Skeletal muscle tissue (tissue), 4 donors: ENCODE results near the gene WIPF1. TPM values are rescaled to one million over a fixed set of nuclear protein-coding genes. Genes with fewer than 3 reads are reported as not detected.

ENCODE experiments used
- H3K27ac ChIP-seq: one replicate; pipeline ENCODE4 v1.7.0; 2013; ENCODE audit warnings: mild to moderate bottlenecking, low read depth, low read length, inconsistent platforms
- H3K27me3 ChIP-seq, 3 donors: one replicate each; pipeline ENCODE4 v1.7.0; 2013; ENCODE audit warnings: low read length in 3 of 3; ENCODE audit not compliant: control insufficient read depth in 3 of 3, insufficient read depth in 3 of 3
- H3K36me3 ChIP-seq, 3 donors: one replicate each; pipeline ENCODE4 v1.7.0; 2013; ENCODE audit warnings: low read length in 3 of 3; ENCODE audit not compliant: control insufficient read depth in 3 of 3, insufficient read depth in 3 of 3
- H3K4me1 ChIP-seq, 3 donors: one replicate each; pipeline ENCODE4 v1.7.0; 2013; ENCODE audit warnings: low read length in 3 of 3, mild to moderate bottlenecking in 3 of 3; ENCODE audit not compliant: control insufficient read depth in 3 of 3, insufficient read depth in 3 of 3
- H3K4me3 ChIP-seq, 3 donors: one replicate each; pipeline ENCODE4 v1.7.0; 2013; ENCODE audit warnings: low read length in 3 of 3
- H3K9ac ChIP-seq, 3 donors: one replicate each; pipeline ENCODE4 v1.7.0; 2013; ENCODE audit warnings: low read length in 3 of 3, mild to moderate bottlenecking in 3 of 3, moderate library complexity in 2 of 3, low read depth in 1 of 3
- H3K9me3 ChIP-seq, 3 donors: one replicate each; pipeline ENCODE4 v1.7.0; 2013; ENCODE audit warnings: low read length in 3 of 3; ENCODE audit not compliant: control insufficient read depth in 3 of 3
- total RNA-seq: library from RNA; depleted of rRNA; stranded (reverse); fragments of >200 nt; gene quantifications from one replicate; pipeline ENCODE4 v1.2.3, GENCODE V29; 2014
- donor health status: Osteomylitis.

WIPF1 gene
- total RNA-seq, 1 donor from 2014 or later = 16.2 TPM

GRCh38 chr2:174580951-174581350, 16.7 kb downstream of the WIPF1 start:
- no peak overlapping the region for H3K4me3 ChIP-seq
- no peak overlapping the region for H3K9ac ChIP-seq
- no peaks in the 10 kb centered on the region for H3K27me3 ChIP-seq
- H3K9me3 ChIP-seq = no peaks in the 10 kb centered on the region
- peaks cover 0 to 16% (median 0%) of the 10 kb centered on the region in 3 donors for H3K36me3 ChIP-seq
- H3K4me1 ChIP-seq = peaks cover 0 to 4% (median 0%) of the 10 kb centered on the region in 3 donors
- no peak overlapping the region for H3K27ac ChIP-seq

DNA sequence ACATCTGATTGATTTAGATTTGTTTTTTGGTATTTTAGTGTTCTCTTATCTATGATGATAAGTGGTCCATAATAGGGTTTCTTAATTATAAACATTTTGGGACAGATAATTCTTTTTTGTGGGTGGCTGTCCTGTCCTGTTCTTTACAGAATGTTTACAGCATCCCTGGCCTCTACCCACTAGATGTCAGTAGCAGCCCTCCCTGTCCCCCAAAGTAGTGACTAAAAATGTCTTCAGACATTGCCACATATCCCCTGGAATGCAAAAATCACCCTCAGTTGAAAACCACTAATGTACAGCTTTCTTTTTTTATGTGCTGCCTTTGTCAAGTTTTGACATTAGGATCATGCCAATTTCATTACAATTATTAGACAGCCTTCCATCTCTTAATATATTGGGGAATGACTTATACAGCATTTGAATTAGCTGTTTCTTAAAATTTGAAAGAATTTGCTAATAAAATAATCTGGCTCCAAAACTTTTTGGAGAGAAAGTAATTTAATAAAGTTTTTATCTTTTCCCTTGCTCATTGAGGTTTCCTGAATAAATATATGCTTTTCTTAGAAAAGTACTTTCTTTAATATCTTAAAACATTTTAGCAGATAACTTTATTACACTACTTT, 19.5 kb downstream of the WIPF1 start:
- no peaks in the 10 kb centered on the region for H3K9me3 ChIP-seq
- H3K36me3 ChIP-seq = peaks cover 0 to 12% (median 2%) of the 10 kb centered on the region in 3 donors
- no peak overlapping the region for H3K27ac ChIP-seq
- no peak overlapping the region for H3K9ac ChIP-seq
- no peak overlapping the region for H3K4me3 ChIP-seq
- H3K4me1 ChIP-seq = peaks cover 0 to 4% (median 2%) of the 10 kb centered on the region in 3 donors
- H3K27me3 ChIP-seq = no peaks in the 10 kb centered on the region

GRCh38 chr2:174575124-174575776, 22.4 kb downstream of the WIPF1 start:
- H3K27me3 ChIP-seq = no peaks in the 10 kb centered on the region
- H3K9me3 ChIP-seq = no peaks in the 10 kb centered on the region
- H3K4me1 ChIP-seq = peaks cover 0 to 2% (median 0%) of the 10 kb centered on the region in 3 donors
- no peak overlapping the region for H3K9ac ChIP-seq
- H3K27ac ChIP-seq = no peak overlapping the region
- peaks cover 6 to 12% (median 7%) of the 10 kb centered on the region in 3 donors for H3K36me3 ChIP-seq
- H3K4me3 ChIP-seq = no peak overlapping the region

GRCh38 chr2:174574657-174575056, 22.9 kb downstream of the WIPF1 start:
- Histone ChIP-seq H3K9ac (no peak overlapping the region), H3K27me3 (no peaks in the 10 kb centered on the region), H3K36me3 (peaks cover 6 to 13% (median 7%) of the 10 kb centered on the region in 3 donors), H3K4me3 (no peak overlapping the region), H3K9me3 (no peaks in the 10 kb centered on the region), H3K27ac (no peak overlapping the region), H3K4me1 (peaks cover 0 to 2% (median 0%) of the 10 kb centered on the region in 3 donors)

- peaks cover 0 to 2% (median 0%) of the 10 kb centered on the region in 3 donors for H3K4me1 ChIP-seq
- H3K27ac ChIP-seq = no peak overlapping the region
- no peak overlapping the region for H3K9ac ChIP-seq
- no peak overlapping the region for H3K4me3 ChIP-seq
- H3K27me3 ChIP-seq = no peaks in the 10 kb centered on the region
- H3K36me3 ChIP-seq = peaks cover 6 to 14% (median 7%) of the 10 kb centered on the region in 3 donors
- H3K9me3 ChIP-seq = no peaks in the 10 kb centered on the region
Observed at GRCh38 chr2:174573621-174574081, 24.0 kb downstream of the WIPF1 start.

DNA sequence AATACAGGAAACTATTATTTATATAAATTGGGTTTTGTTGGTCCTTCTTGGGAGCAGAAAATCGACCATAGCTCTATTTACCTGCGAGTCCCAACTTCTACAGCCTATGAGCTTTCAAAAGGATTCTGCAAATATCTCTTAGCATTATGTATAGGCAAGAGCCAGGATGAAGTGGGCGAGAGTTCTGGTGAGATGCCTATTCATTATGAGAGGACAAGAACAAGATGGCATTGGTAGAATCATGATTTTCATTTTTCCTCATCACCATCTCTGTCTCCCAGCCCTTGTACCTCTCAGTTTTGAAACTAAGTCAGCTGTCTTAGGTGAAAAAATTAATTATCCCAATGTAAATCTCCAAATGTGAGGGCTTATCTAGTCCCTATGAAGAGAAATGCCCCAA, 25.0 kb downstream of the WIPF1 start:
- Histone ChIP-seq H3K27me3 (no peaks in the 10 kb centered on the region), H3K4me1 (peaks cover 0 to 2% (median 0%) of the 10 kb centered on the region in 3 donors), H3K36me3 (peaks cover 7 to 16% (median 12%) of the 10 kb centered on the region in 3 donors), H3K27ac (no peak overlapping the region), H3K9ac (no peak overlapping the region), H3K4me3 (no peak overlapping the region), H3K9me3 (no peaks in the 10 kb centered on the region)

DNA sequence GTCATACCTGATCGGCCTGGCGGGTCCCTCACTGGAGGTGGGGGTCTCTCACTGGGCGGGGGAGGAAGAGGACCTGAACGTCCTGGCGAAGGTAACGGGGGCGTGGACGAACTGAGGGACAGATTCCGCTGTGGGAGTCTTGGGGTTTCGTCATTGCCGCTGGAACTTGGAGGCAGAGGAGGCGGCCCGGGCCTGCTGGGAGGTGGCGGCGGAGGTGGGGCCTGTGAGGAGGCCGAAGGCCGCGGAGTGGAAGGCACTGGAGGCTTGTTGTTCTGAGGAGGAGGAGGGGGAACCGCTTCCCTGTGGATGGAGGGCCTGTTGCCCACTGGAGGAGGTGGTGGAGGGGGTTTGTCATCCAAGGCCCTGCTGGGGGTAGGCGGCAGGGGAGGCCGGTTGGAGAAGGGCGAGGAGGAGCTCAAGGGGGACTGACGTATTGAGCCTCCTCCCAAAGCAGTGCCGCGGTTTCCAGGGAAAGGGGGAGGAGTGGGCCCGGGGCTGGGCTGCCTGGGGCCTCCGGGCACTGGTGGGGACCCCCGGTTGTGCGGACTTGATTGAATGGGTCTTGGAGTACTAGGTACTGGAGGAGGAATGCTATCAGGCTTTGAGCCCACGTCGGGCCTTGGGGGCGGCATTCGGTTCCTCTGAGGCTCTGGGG, 25.8 kb downstream of the WIPF1 start:
- Histone ChIP-seq H3K9ac (no peak overlapping the region), H3K4me1 (peaks cover 0 to 2% (median 0%) of the 10 kb centered on the region in 3 donors), H3K27me3 (no peaks in the 10 kb centered on the region), H3K4me3 (no peak overlapping the region), H3K27ac (no peak overlapping the region), H3K9me3 (no peaks in the 10 kb centered on the region), H3K36me3 (peaks cover 9 to 22% (median 13%) of the 10 kb centered on the region in 3 donors)

GRCh38 chr2:174570318-174570958, 27.2 kb downstream of the WIPF1 start:
- Histone ChIP-seq H3K9ac (no peak overlapping the region), H3K9me3 (no peaks in the 10 kb centered on the region), H3K27ac (no peak overlapping the region), H3K4me3 (no peak overlapping the region), H3K4me1 (peaks cover 0 to 2% (median 0%) of the 10 kb centered on the region in 3 donors), H3K36me3 (peaks cover 9 to 28% (median 13%) of the 10 kb centered on the region in 3 donors), H3K27me3 (no peaks in the 10 kb centered on the region)

GRCh38 chr2:174569678-174570077, 27.9 kb downstream of the WIPF1 start:
- Histone ChIP-seq H3K4me1 (peaks cover 0 to 2% (median 0%) of the 10 kb centered on the region in 3 donors), H3K9ac (no peak overlapping the region), H3K36me3 (peaks cover 9 to 25% (median 13%) of the 10 kb centered on the region in 3 donors), H3K4me3 (no peak overlapping the region), H3K27ac (no peak overlapping the region), H3K27me3 (no peaks in the 10 kb centered on the region), H3K9me3 (no peaks in the 10 kb centered on the region)
